ENCODE results near the gene DCAF4L1.

Gene DCAF4L1, protein sequence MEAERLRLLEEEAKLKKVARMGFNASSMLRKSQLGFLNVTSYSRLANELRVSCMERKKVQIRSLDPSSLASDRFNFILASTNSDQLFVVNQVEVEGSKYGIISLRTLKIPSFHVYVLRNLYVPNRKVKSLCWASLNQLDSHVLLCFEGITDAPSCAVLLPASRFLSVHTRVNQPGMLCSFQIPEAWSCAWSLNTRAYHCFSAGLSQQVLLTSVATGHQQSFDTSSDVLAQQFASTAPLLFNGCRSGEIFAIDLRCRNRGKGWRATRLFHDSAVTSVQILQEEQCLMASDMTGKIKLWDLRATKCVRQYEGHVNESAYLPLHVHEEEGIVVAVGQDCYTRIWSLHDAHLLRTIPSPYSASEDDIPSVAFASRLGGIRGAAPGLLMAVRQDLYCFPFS

DNA sequence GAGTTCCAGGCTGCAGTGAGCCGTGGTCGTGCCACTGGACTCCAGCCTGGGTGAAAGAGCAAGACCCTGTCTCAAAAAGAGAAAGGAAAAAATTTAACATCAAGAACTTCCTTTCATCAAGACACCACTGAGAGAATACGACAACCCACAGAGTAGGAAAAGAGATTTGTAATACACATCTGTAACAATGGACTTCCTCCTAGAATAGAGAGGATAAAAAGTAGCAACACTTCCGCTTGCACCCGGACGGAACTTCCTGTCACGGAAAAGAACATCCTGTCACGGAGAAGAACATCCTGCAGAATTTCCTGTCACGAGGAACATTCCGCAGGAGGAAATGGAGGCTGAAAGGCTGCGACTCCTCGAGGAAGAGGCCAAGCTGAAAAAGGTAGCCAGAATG, at the start of gene DCAF4L1:
Gene DCAF4L1 (plus strand): TSS at position 301 of the 400 bp plus-strand sequence. CDS start 37 bp downstream, at position 338.
- no peak for DNase-seq (ENCODE audit: low read depth, low spot score)
- no peak within 1 kb of the TSS for H3K4me3 ChIP-seq (ENCODE audit: insufficient read length, low read depth)
- H3K9ac ChIP-seq (ENCODE audit: insufficient read length, low read depth) = no peak within 1 kb of the TSS
- H3K27me3 ChIP-seq (ENCODE audit: insufficient read depth, insufficient read length) = no peaks in the 10 kb centered on the region
- no peaks in the 10 kb centered on the region for H3K9me3 ChIP-seq (ENCODE audit: insufficient read depth, low read length)
- no peaks in the 10 kb centered on the region for H3K36me3 ChIP-seq (ENCODE audit: insufficient read depth, insufficient read length, low read length)
- TF ChIP-seq SUZ12 (IDR thresholded peaks at IDR 0.05; ENCODE audit: extremely low read depth, insufficient read depth, insufficient read length) (no peak), YY1 (IDR thresholded peaks at IDR 0.05; ENCODE audit: insufficient read depth, insufficient read length) (no peak), ZNF274 (IDR thresholded peaks at IDR 0.05; ENCODE audit: low read depth, low read length) (no peak)
- H3K4me1 ChIP-seq (ENCODE audit: insufficient read depth, insufficient read length) = no peaks in the 10 kb centered on the region

DNA sequence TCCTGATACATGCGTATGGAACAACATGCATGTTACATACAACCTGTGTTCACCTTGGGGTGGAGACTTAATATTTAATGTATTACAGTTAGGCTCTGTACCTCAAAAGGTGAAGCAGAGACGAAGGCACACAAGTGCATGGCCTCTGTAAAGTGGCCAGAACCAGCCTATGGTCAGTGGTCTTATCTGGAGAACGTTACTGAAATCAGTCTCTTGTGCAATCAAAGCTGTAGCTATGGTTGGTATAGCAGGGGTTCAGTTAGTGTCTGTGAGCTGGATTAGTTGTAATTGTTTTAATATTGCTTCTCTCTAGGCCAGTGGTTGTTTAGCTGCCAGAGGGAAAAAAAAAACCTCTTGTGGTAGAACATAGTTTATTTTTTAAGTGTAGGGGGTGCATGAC, 48.6 kb upstream of the DCAF4L1 start:
- Histone ChIP-seq H3K9ac (ENCODE audit: insufficient read length, low read depth) (no peak overlapping the region), H3K27me3 (ENCODE audit: insufficient read depth, insufficient read length) (no peaks in the 10 kb centered on the region), H3K9me3 (ENCODE audit: insufficient read depth, low read length) (no peaks in the 10 kb centered on the region), H3K4me1 (ENCODE audit: insufficient read depth, insufficient read length) (no peaks in the 10 kb centered on the region), H3K36me3 (ENCODE audit: insufficient read depth, insufficient read length, low read length) (peaks cover 10% of the 10 kb centered on the region), H3K4me3 (ENCODE audit: insufficient read length, low read depth) (no peak overlapping the region)
- TF ChIP-seq ZNF274 (IDR thresholded peaks at IDR 0.05; ENCODE audit: low read depth, low read length) (no peak), YY1 (IDR thresholded peaks at IDR 0.05; ENCODE audit: insufficient read depth, insufficient read length) (no peak), SUZ12 (IDR thresholded peaks at IDR 0.05; ENCODE audit: extremely low read depth, insufficient read depth, insufficient read length) (no peak)
- no peak for DNase-seq (ENCODE audit: low read depth, low spot score)

DNA sequence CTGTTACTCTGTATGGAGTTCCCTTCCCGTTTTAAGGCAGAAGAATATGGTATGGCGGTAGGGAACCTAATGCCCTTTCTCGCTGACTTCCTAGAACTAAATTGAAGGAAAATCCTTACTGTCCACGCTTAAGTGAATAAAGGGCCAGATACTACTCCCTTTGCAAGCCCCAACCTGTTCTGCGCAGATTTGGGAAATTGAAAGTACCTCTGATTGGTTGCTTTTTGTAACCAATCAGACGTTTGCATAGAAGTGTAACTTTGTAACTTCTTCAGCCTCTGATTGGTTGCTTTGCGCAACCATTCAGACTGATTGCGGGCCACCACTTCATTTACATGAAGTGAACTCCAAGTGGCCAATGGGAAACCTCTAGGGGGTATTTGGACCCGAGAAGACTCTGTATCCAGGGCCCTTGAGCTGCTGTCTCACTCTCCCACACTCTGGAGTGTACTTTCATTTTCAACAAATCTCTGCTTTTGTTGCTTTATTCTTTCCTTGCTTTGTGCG, 47.5 kb upstream of the DCAF4L1 start:
- Histone ChIP-seq H3K4me1 (ENCODE audit: insufficient read depth, insufficient read length) (no peaks in the 10 kb centered on the region), H3K4me3 (ENCODE audit: insufficient read length, low read depth) (no peak overlapping the region), H3K27me3 (ENCODE audit: insufficient read depth, insufficient read length) (no peaks in the 10 kb centered on the region), H3K9me3 (ENCODE audit: insufficient read depth, low read length) (no peaks in the 10 kb centered on the region), H3K36me3 (ENCODE audit: insufficient read depth, insufficient read length, low read length) (peaks cover 18% of the 10 kb centered on the region), H3K9ac (ENCODE audit: insufficient read length, low read depth) (no peak overlapping the region)
- TF ChIP-seq SUZ12 (IDR thresholded peaks at IDR 0.05; ENCODE audit: extremely low read depth, insufficient read depth, insufficient read length) (no peak), ZNF274 (IDR thresholded peaks at IDR 0.05; ENCODE audit: low read depth, low read length) (no peak), YY1 (IDR thresholded peaks at IDR 0.05; ENCODE audit: insufficient read depth, insufficient read length) (no peak)
- DNase-seq (ENCODE audit: low read depth, low spot score) = no peak

DNA sequence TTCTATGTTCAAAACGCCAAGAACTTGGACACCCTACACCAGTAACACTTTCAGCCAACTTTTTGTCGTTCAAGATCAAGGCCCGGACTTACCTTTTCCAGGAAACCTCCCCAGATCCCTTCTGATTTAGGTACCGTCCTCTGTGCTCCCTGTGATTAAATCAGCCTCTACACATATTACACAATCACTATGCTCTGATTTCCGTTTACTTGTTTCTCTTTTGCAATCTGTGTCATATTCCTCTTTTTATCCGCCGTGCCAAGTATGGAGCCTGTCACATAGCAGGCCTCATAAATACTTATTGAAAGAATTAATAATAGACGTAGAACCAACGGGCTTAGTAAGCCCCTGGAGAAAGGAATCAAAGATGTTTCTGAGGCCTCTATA, 47.0 kb upstream of the DCAF4L1 start:
- H3K36me3 ChIP-seq (ENCODE audit: insufficient read depth, insufficient read length, low read length) = peaks cover 22% of the 10 kb centered on the region
- H3K9me3 ChIP-seq (ENCODE audit: insufficient read depth, low read length) = no peaks in the 10 kb centered on the region
- no peak for TF ChIP-seq YY1 (IDR thresholded peaks at IDR 0.05; ENCODE audit: insufficient read depth, insufficient read length)
- no peak for TF ChIP-seq ZNF274 (IDR thresholded peaks at IDR 0.05; ENCODE audit: low read depth, low read length)
- no peak for TF ChIP-seq SUZ12 (IDR thresholded peaks at IDR 0.05; ENCODE audit: extremely low read depth, insufficient read depth, insufficient read length)
- H3K9ac ChIP-seq (ENCODE audit: insufficient read length, low read depth) = no peak overlapping the region
- H3K4me1 ChIP-seq (ENCODE audit: insufficient read depth, insufficient read length) = no peaks in the 10 kb centered on the region
- no peak for DNase-seq (ENCODE audit: low read depth, low spot score)
- H3K4me3 ChIP-seq (ENCODE audit: insufficient read length, low read depth) = peak overlapping the region; percentile 92
- no peaks in the 10 kb centered on the region for H3K27me3 ChIP-seq (ENCODE audit: insufficient read depth, insufficient read length)

DNA sequence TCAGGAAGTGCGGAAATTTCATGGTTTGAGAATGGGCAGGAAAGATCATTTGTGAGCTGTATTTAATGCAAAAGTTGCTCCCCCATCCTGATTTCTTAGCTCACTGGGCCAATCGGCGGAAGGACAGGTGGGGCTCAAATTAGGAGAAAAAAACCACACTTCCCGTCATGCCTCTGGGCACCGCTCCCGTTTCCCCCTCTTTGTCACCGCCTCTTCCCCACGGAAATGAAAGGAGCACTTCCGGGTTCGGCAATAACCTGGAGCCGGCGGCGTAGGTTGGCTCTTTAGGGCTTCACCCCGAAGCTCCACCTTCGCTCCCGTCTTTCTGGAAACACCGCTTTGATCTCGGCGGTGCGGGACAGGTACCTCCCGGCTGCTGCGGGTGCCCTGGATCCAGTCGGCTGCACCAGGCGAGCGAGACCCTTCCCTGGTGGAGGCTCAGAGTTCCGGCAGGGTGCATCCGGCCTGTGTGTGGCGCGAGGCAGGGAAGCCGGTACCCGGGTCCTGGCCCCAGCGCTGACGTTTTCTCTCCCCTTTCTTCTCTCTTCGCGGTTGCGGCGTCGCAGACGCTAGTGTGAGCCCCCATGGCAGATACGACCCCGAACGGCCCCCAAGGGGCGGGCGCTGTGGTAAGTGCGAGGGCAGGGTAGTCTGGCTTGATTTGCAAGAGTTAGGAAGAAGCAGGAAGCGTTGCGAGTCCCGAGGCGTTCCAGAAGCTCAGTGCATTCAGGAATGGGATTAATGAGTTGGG, 46.5 kb upstream of the DCAF4L1 start, which contains the start of gene TMEM33:
Gene TMEM33 (plus strand): TSS at position 529 of the 751 bp plus-strand sequence. CDS start 56 bp downstream, at position 585.
- H3K27me3 ChIP-seq (ENCODE audit: insufficient read depth, insufficient read length) = no peaks in the 10 kb centered on the region
- TF ChIP-seq SUZ12 (IDR thresholded peaks at IDR 0.05; ENCODE audit: extremely low read depth, insufficient read depth, insufficient read length) (no peak), YY1 (IDR thresholded peaks at IDR 0.05; ENCODE audit: insufficient read depth, insufficient read length) (no peak), ZNF274 (IDR thresholded peaks at IDR 0.05; ENCODE audit: low read depth, low read length) (no peak)
- peaks cover 27% of the 10 kb centered on the region for H3K36me3 ChIP-seq (ENCODE audit: insufficient read depth, insufficient read length, low read length)
- H3K9me3 ChIP-seq (ENCODE audit: insufficient read depth, low read length) = no peaks in the 10 kb centered on the region
- H3K9ac ChIP-seq (ENCODE audit: insufficient read length, low read depth) = peak within 1 kb of the TSS; percentile 95
- no peaks in the 10 kb centered on the region for H3K4me1 ChIP-seq (ENCODE audit: insufficient read depth, insufficient read length)
- peak; percentile 70 for DNase-seq (ENCODE audit: low read depth, low spot score)
- peak within 1 kb of the TSS; percentile 92 for H3K4me3 ChIP-seq (ENCODE audit: insufficient read length, low read depth)

DNA sequence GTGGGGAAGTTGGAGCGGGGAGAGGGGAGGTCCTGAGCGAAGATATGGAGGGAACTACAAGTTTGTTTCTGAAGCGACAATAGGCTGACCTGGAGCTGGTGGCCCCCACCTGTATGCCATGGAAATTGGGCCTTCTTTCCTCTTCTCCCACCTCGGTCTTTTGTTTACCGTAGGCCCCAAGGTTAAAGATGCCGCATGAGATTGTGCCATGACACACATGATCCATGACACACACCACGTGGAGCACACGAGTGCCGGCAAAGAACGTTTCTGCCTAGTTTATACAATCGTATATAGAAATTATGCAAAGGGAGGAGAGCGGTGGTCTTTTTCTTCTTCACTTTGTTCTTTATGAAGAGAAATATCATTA, 45.9 kb upstream of the DCAF4L1 start:
- Histone ChIP-seq H3K9ac (ENCODE audit: insufficient read length, low read depth) (peak overlapping the region; percentile 95), H3K4me1 (ENCODE audit: insufficient read depth, insufficient read length) (no peaks in the 10 kb centered on the region), H3K27me3 (ENCODE audit: insufficient read depth, insufficient read length) (no peaks in the 10 kb centered on the region), H3K9me3 (ENCODE audit: insufficient read depth, low read length) (no peaks in the 10 kb centered on the region), H3K4me3 (ENCODE audit: insufficient read length, low read depth) (peak overlapping the region; percentile 92), H3K36me3 (ENCODE audit: insufficient read depth, insufficient read length, low read length) (peaks cover 31% of the 10 kb centered on the region)
- TF ChIP-seq SUZ12 (IDR thresholded peaks at IDR 0.05; ENCODE audit: extremely low read depth, insufficient read depth, insufficient read length) (no peak), ZNF274 (IDR thresholded peaks at IDR 0.05; ENCODE audit: low read depth, low read length) (no peak), YY1 (IDR thresholded peaks at IDR 0.05; ENCODE audit: insufficient read depth, insufficient read length) (no peak)
- no peak for DNase-seq (ENCODE audit: low read depth, low spot score)
